Skin epidermis (tissue), 12 donors: ENCODE measurements around the gene NAA16.
"Not testable (repeated sequence)": the region's sequence is repeated elsewhere in the genome, so short reads cannot be mapped to it uniquely, and the experiment has no call there.

Experiments
- H3K27ac ChIP-seq, 21 experiments: fragments of 200-600 bp; sonication (generic) in 11 of 21; one replicate each; pipeline ENCODE4 v1.5.0; 2020; ENCODE audit warnings: mild to moderate bottlenecking in 3 of 21, inconsistent platforms in 2 of 21, moderate library complexity in 2 of 21
- H3K4me3 ChIP-seq, 7 experiments: fragments of 200-600 bp; sonication (generic) in 2 of 7; one replicate each; pipeline ENCODE4 v1.5.0; 2020; ENCODE audit warnings: inconsistent platforms in 2 of 7, mild to moderate bottlenecking in 2 of 7, moderate library complexity in 1 of 7

The NAA16 gene

DNA sequence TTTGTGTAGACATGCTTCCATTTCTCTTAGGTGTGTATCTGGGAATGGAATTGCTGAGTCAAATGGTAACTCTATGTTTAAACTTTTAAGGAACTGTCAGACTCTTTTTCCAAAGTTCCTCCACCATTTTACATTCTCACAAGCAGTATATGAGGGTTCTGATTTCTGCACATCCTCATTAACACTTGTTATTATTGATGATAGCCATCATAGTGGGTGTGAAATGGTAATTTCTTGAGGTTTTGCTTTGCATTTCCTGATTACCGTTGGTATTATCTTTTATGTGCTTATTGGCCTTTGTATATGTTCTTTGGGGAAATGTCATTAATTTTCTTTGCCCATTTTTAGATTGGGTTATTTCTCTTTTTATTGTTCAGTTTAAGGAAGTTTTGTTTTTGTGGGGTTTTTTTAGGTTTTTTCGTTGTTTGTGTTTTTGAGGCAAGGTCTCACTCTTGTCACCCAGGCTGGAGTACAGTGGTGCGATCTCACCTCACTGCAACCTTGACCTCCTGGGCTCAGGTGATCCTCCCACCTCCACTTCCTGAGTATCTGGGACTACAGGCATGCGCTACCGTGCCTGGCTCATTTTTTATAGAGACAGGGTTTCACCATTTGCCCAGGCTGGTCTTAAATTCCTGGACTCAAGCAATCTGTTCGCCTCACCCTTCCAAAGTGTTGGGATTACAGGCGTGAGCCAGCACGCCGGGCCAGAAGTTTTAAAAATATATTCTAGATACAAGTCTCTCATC, 34.3 kb downstream of the NAA16 start:
- Histone ChIP-seq H3K27ac (peak overlapping the region in 2 of 21 experiments; percentile 34 to 35), H3K4me3 (no peak overlapping the region)

DNA sequence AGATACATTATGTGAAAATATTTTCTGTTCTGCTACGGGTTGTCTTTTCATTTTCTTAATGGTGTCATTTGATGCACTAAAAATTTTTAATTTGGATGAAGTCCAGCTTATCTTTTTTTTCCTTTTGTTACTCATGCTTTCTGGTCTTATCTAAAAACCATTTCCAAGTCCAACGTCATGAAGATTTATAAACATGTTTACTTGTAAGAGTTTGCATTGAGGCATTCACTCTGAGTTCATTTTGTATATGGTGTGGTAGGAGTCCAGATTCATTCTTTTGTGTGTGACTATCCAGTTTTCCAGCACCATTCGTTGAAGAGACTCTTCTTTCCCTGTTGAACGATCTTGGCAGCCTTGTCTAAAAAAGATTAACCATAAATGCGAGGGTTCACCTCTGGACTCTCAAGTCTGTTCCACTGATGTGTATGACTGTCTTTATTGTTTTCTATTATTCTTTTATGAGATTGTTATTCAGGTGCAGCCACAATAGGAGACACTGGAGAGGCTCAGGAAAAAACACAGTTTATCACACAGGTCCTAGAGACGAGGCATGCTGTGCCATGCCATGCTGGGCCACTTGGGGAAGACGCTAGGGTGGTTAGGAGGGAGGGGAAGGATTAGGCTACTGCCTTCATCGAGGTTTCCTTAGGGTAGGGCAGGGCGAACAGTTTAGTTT, 35.0 kb downstream of the NAA16 start:
- H3K4me3 ChIP-seq: no peak overlapping the region
- H3K27ac ChIP-seq: peak overlapping the region in 1 of 21 experiments; percentile 34

DNA sequence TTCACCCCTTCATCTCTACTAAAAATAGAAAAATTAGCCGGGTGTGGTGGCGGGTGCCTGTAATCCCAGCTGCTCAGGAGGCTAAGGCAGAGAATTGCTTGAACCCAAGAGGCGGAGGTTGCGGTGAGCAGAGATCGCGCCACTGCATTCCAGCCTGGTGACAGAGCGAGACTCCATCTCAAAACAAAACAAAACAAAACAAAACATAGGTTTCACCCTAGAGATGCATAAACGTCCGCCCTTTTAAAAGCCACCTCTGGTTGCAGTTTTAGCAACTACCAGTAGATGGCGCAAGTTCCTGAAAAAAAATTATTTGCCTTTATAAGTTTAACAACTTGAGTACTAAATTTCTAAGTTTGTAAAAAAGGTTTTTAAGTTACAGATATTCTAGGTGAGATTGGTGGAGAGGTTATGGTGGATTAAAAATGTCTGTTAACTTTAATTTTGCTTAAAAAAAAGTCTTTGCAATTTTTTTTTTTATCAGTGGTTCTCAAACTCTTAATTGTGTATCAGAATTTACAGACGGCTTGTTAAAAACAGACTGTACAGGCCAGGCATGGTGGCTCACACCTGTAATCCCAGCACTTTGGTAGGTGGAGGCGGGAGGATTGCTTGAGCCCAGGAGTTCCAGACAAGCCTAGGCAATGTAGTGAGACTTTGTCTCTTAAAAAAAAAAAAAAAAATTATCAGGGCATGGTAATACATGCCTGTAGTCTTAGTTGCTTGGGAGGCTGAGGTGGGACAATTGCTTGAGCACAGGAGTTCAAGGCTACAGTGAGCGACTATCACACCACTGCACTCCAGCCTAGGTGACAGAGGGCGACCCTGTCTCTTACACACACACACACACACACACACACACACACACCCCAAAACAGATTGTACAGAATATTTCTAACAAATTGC, 42.1 kb downstream of the NAA16 start:
- no peak overlapping the region for H3K4me3 ChIP-seq
- H3K27ac ChIP-seq: peak overlapping the region in 9 of 21 experiments; percentile 17 to 57 (median 25)

DNA sequence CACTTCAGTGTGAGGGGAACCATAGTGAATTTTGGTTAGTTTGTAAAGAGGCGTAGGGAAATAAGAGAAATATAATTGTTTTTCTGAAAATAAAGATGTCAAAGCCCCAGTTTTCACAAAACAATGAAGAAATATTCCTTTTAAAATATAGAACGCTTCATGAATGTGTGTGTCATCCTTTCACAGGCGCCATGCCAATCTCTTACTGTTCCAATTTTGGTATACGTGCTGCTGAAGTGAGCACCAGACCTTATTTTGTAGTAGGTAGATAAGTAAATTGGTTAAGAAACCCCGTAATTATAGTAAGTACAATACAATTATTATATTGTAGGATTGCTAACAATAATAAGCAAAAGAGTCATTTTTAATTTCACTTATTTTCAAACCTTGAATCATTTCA, 43.3 kb downstream of the NAA16 start:
- H3K27ac ChIP-seq: peak overlapping the region in 1 of 21 experiments; percentile 17

DNA sequence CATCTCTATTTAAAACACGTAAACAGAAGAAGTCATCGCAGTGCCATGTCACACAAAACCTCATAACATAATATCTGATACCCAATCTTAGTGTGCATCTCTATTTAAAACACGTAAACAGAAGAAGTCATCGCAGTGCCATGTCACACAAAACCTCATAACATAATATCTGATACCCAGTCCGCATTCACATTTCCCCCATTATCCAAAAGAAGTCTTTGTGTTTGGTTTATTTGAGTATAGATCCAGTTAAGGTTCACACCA, 45.2 kb downstream of the NAA16 start:
- not testable (repeated sequence) for H3K4me3 ChIP-seq
- H3K27ac ChIP-seq: peak overlapping the region in 11 of 21 experiments; percentile 3 to 82 (median 67)

More for the DNA sequence above, 43.3 kb downstream of the NAA16 start:
- H3K4me3 ChIP-seq: no peak overlapping the region

DNA sequence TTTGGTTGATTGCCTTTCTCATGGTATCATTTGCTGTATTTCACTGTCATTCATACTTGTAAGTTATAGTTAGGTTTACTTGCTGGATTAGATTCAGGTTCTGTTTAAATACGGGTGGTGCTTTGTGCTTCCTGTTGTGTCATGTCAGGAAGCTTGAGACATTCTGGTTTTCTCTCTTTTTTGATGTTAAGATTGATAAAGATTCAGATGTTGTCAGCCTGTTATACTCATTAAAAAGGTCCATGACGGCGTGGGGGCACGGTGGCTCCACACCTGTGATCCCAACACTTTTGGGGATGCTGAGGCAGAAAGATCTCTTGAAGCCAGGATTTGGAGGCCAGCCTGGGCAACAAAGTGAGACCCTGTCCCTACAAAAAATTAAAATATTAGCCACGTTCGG, 45.7 kb downstream of the NAA16 start:
- Histone ChIP-seq H3K27ac (peak overlapping the region in 14 of 21 experiments; percentile 3 to 82 (median 42)), H3K4me3 (no peak overlapping the region)

DNA sequence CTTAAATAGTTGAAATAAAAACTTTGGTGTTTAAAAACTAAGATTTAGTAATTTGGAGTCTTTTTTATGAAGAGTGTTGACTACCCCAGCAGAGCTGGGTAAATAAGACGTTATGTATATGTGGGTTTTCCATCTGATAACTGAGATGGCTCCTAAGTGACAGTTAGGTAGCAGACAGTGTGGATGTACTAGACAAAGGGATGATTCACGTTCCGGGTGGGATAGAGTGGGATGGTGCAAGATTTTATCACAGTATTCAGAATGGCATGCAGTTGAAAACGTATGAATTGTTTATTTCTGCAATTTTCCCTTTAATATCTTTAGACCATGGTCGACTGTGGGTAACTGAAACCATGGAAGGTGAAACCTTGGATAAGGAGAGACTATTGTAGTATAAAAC, 50.4 kb downstream of the NAA16 start:
- Histone ChIP-seq H3K27ac (no peak overlapping the region), H3K4me3 (no peak overlapping the region)

DNA sequence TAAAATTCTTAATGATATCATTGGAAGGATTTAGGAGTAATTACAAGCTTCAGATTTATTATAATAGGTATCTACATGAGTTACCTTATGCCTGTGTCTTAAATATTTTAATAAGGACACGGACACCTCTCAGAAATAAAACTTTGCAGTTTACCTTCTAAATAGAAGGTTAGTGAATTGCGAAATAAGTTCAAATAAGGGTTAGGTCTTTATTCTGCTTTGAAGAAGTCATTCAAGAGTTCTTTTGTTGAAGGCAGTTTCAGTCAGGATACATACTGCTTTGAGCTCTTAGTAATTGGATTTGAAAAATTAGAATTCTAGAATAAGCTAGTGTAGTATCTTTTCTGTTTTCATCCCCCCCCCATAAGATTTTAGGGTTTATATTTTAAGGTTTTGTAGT, 53.0 kb downstream of the NAA16 start:
- Histone ChIP-seq H3K4me3 (no peak overlapping the region), H3K27ac (no peak overlapping the region)

DNA sequence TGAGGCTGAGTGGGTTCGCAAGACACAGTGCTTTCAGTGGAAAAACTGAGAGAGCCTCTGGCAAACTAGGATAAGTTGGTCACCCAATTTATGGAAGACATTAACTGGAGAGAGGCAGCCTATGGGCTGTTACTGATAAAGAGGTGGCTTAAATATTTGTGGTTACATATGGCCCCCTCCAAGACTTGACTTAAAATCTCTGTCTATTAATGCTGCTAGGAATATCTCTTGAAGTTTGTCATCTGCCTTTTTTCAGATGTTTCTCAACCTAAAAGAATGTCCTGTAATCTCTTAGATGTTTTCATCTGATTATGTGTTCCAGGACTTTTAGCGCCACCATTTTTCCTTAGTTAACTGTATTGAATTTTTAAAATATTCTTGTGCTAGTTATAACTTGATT, 54.6 kb downstream of the NAA16 start:
- Histone ChIP-seq H3K27ac (no peak overlapping the region), H3K4me3 (no peak overlapping the region)

DNA sequence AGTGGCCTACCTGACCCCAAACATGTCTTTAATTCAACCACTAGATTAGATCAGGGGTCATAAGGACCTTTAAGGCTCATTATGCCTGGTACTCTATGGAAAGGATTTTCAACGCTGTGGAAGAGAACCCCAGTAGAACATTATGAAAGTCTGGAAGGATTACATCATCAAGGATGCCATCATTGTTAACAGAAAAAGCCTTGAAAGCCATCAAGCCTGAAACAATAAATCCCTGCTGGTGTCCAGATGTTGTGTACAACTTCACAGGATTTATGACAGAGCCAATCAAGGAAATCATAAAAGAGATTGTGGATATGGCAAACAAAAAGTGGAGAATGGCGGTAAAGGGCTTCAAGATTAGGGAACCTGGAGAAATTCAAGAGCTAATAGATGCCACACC, 59.7 kb downstream of the NAA16 start:
- Histone ChIP-seq H3K27ac (no peak overlapping the region), H3K4me3 (no peak overlapping the region)

DNA sequence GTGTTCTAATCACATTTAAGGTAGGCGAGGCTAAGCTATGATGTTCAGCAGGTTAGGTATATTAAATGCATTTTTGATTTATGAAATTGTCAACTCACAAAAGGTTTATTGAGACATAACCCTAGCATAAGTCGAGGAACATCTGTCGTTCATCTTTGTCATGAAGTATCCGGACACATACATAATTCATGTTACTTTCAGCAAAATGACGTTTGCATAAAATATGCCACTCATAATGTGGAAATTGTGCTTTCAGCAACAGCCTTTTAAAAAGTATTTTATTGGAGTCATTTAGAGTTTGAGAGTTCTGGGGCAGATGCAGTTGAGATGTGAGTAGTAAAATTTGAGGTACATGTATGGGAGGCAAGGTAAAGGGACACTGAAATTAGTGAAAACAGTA, 66.4 kb downstream of the NAA16 start:
- no peak overlapping the region for H3K27ac ChIP-seq

DNA sequence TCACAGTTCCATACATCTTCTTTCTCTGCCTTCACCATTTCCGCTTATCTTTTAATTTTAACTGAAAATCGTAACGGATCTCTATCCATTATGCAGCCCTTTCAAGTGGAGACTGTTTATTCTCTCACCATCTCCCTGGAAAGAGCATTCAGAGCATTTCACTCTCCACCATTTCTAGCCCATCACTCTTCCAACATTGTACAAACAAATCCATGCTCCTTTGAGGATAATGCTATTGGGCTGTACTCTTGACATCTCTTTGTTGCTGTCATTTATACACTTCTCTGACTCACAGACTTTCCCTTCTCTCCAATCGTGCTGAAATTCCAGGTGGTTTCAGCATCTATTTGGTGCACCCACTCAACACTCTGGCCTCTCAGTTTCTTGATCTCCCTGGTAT, 71.4 kb downstream of the NAA16 start:
- Histone ChIP-seq H3K27ac (no peak overlapping the region), H3K4me3 (no peak overlapping the region)

More for the DNA sequence above, 66.4 kb downstream of the NAA16 start:
- H3K4me3 ChIP-seq: no peak overlapping the region

DNA sequence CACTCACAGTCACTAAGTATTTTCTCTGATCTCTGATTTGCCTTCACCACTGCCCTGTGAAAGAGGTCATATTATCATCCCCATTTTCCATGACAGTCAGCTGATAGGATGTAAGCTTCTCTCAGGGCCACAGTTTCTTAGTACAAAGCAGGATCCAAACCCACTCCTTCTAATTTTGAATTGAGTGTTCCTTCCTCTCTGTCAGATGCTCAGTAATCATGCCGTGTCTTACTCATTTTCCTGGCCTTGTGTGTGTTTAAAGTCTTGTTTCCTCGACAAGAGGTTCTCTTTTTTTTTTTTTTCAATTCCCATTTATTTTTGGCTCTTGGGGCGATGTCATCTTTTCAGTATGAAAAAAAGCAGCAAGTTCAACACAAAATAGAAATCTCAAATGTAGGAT, 72.3 kb downstream of the NAA16 start:
- no peak overlapping the region for H3K27ac ChIP-seq

DNA sequence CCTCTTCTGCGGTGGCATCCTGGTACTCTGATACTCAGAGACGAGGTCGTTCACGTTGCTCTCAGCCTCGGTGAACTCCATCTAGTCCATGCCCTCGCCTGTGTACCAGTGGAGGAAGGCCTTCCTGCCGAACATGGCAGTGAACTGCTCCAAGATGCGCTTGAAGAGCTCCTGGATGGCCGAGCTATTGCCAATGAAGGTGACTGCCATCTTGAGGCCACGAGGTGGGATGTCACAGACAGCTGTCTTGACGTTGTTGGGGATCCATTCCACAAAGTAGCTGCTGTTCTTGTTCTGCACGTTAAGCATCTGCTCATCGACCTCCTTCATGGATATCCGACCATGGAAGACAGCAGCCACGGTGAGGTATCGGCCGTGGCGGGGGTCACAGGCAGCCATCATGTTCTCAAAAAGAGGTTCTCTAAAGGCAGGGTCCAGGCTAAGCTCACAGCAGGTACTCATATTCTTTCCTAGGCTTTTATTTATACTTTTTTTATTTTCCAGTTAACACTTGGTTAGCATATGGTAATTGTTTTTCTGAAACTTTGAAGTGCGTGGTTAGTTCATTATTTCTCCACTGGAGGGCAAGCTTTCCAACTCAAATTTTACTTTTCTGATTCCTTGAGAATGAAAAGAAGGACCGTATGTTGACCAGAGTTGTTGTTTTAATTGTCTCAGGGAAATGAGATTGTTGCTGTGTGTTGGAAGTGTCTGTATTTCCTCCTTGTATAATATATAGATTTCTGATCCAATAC, 73.9 kb downstream of the NAA16 start:
- Histone ChIP-seq H3K27ac (no peak overlapping the region), H3K4me3 (no peak overlapping the region)

More for the DNA sequence above, 72.3 kb downstream of the NAA16 start:
- H3K4me3 ChIP-seq: no peak overlapping the region

DNA sequence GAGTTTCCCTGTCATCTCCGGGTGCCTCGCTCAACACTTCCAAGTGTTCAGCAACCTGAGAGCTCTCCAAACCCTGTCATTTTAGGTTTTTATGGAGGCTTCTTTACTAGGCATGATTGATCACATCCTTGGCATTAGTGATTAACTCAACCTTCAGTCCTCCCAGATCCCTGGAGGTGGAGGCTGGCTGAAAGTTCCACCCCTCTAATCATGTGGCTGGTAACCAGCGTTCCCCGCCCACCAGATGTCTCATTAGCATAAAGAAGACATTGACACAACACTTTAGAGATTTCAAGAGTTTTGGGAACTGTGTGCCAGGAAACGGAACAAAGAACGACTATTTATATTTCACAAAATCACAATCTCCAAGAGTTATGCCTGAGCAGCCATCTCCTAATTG, 75.1 kb downstream of the NAA16 start:
- no peak overlapping the region for H3K4me3 ChIP-seq
- no peak overlapping the region for H3K27ac ChIP-seq

DNA sequence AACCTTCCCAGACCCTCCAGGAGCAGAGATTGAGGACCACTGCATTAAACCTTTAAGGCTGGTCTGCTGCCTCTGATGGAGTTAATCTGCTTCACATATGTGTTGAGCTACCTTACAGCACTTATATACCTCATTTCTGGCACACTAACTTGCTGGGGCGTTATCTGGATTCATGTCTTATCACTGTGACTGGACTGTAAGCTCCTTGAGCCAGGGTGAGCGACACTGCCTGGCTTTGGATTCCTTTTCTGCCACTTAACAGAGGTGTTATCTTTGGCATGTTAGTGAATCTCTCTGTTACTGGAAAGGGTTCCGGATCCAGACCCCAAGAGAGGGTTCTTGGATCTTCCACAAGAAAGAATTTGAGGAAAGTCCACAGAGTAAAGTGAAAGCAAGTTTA, 76.5 kb downstream of the NAA16 start:
- H3K4me3 ChIP-seq: no peak overlapping the region
- no peak overlapping the region for H3K27ac ChIP-seq

DNA sequence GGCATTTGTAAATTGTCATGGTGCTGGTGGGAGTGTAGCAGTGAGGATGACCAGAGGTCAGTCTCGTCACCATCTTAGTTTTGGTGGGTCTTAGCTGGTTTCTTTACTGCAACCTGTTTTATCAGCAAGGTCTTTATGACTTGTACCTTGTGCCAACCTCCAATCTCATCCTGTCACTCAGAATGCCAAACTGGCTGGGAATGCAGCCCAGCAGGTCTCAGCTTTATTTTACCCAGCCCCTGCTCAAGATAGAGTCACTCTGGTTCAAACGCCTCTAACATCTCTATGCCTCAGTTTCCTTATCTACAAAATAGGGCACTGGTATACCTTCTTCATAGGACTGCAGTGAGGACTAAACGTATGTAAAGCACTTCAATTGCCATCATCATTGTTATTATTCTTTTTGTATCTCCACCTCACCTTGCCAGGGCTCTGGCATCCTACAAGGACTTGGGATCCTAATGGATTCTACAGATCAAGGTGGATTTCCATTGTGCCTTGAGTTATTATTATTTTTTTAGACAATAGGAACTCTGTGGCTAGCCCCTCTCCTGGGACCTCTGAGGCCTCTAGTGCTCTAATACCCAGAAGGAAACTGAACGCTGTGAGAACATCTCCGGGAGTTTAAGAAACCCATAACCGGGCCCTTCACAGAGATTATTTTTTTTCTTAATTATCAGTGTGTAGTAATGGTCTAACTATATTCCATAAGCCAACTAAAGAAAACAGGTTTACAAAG, 77.2 kb downstream of the NAA16 start:
- H3K27ac ChIP-seq: no peak overlapping the region
- H3K4me3 ChIP-seq: no peak overlapping the region

DNA sequence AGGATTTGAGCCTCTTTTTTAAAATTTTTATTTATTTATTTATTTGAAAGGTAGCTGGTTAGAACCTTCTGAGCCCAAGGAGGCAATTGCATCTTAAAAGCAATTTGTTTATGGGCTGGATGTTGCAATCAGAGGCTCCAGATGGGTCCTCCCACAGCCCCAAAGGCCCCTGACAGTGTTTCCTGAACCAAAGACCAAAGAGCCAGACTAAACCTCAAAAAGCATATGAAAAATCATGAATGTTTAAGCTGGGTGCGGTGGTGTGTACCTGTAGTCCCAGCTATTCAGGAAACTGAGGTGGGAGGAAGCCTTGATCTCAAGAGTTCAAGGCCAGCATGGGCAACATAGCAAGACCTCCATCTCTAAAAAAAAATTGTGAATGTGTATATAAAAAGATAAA, 78.5 kb downstream of the NAA16 start:
- H3K27ac ChIP-seq: no peak overlapping the region
- no peak overlapping the region for H3K4me3 ChIP-seq

DNA sequence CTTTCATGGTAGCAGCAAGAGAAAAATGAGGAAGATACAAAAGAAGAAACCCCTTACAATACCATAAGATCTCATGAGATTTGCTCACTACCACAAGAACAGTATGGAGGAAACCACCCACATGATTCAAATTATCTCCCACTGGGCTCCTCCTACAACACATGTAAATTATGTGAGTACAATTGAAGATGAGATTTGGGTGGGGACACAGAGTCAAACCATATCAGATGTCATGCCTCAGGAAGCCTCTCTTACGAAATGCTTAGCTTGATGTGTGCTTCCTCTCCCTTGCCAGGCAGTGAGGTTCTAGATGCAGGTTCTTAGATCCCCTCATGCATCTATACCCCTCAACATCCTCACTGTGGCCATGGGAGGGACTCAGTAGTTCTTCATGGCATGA, 83.1 kb downstream of the NAA16 start:
- Histone ChIP-seq H3K27ac (no peak overlapping the region), H3K4me3 (no peak overlapping the region)
